Fibroblast of lung (primary cell): ENCODE data around the gene ADAM15. TPM values are rescaled to one million over a fixed set of nuclear protein-coding genes. Genes with fewer than 3 reads are reported as not detected.

Experiments used
- DNase-seq, 2 donors: peaks; one replicate each; pipeline versions ENCODE4 v3.0.0 to v3.0.0-alpha.2; 2010; ENCODE audit warnings: low read depth in 2 of 2
- H2AFZ ChIP-seq: 2 replicates; pipeline ENCODE4 v1.5.1; 2012; ENCODE audit warnings: low read length, control low read depth, inconsistent platforms
- H3K27ac ChIP-seq: 2 replicates; pipeline ENCODE4 v1.5.1; 2011; ENCODE audit warnings: low read length, control low read depth; ENCODE audit not compliant: insufficient read depth
- H3K27me3 ChIP-seq: 2 replicates; pipeline ENCODE4 v1.5.1; 2011; ENCODE audit warnings: mild to moderate bottlenecking, low read length; ENCODE audit not compliant: control insufficient read depth, insufficient read depth
- H3K36me3 ChIP-seq: 2 replicates; pipeline ENCODE4 v1.5.1; 2011; ENCODE audit warnings: low read length; ENCODE audit not compliant: control insufficient read depth, insufficient read depth
- H3K4me1 ChIP-seq: 2 replicates; pipeline ENCODE4 v1.5.1; 2011; ENCODE audit warnings: low read length; ENCODE audit not compliant: control insufficient read depth, insufficient read depth; ENCODE audit errors: extremely low read depth
- H3K4me2 ChIP-seq: 2 replicates; pipeline ENCODE4 v1.5.1; 2011; ENCODE audit warnings: low read length, control low read depth; ENCODE audit not compliant: insufficient read depth; ENCODE audit errors: extremely low read depth
- H3K4me3 ChIP-seq, 4 experiments: fragments of 200-600 bp in 1 of 4; sonication (generic) in 1 of 4; replicated peaks in 1 of 4; 2 replicates each; pipeline ENCODE4 v1.5.1; 2011 to 2016; ENCODE audit warnings: low read length in 4 of 4, low read depth in 3 of 4, mild to moderate bottlenecking in 3 of 4, control low read depth in 2 of 4, inconsistent platforms in 1 of 4, mixed read lengths in 1 of 4; ENCODE audit not compliant: insufficient read depth in 1 of 4; ENCODE audit errors: control extremely low read depth in 1 of 4
- H3K79me2 ChIP-seq: 2 replicates; pipeline ENCODE4 v1.5.1; 2012; ENCODE audit warnings: mild to moderate bottlenecking, low read length, inconsistent platforms; ENCODE audit not compliant: control insufficient read depth, insufficient read depth
- H3K9ac ChIP-seq: 2 replicates; pipeline ENCODE4 v1.5.1; 2011; ENCODE audit warnings: mild to moderate bottlenecking, low read length, control low read depth; ENCODE audit not compliant: insufficient read depth
- H3K9me3 ChIP-seq: 2 replicates; pipeline ENCODE4 v1.5.1; 2012; ENCODE audit warnings: low read depth, low read length; ENCODE audit not compliant: control insufficient read depth, insufficient read depth
- H4K20me1 ChIP-seq: 2 replicates; pipeline ENCODE4 v1.5.1; 2011; ENCODE audit warnings: low read length; ENCODE audit not compliant: control insufficient read depth, insufficient read depth; ENCODE audit errors: extremely low read depth
- EZH2 ChIP-seq: IDR thresholded peaks from 2 replicates; pipeline ENCODE4 v1.5.1; 2012; ENCODE audit warnings: low read length, control low read depth, mild to moderate bottlenecking; ENCODE audit errors: missing control alignments
- polyA plus RNA-seq, 2 donors: library from polyadenylated mRNA; depleted of rRNA in 1 of 2; stranded (reverse) in 1 of 2; unstranded in 1 of 2; fragments of >200 nt; gene quantifications; 2 replicates each; pipeline ENCODE4 v1.2.1, GENCODE V29; 2011 to 2012; ENCODE audit warnings: missing spikeins in 1 of 2
- total RNA-seq: library from RNA; depleted of rRNA; stranded (reverse); fragments of >200 nt; gene quantifications from 2 replicates; pipeline ENCODE4 v1.2.1, GENCODE V29; 2014
- TF ChIP-seq, protein P1 (sequence below), 2 donors: IDR thresholded peaks in 1 of 2; conservative IDR thresholded peaks in 1 of 2; 1 replicate in 1 of 2; 2 replicates in 1 of 2; pipeline ENCODE4 v1.5.1; 2011 to 2012; ENCODE audit warnings: low read length in 2 of 2, control low read depth in 1 of 2, inconsistent platforms in 1 of 2, low read depth in 1 of 2, mild to moderate bottlenecking in 1 of 2

Gene ADAM15
- total and polyA plus RNA-seq, 2 donors (not counting 1 experiment from before 2014, with no cell fraction given) = 19.5 to 58.5 TPM

DNA sequence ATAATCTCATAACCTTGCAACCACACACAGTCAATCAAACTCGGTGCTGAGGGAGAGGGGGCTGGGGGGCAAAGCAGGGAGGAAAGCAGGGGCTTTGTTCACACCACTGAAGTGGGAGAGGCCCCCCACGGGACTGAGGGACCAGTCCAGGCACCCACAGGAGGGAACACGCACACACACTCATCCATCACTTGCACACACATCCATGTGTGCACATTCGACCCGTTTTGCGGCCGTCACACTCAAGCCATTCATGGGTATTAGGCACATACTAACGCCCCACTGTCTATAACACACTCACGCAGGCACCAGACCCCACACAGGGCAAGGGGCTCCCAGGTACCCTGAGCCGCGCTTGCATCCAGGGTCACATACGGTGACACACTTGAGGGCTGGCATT, 41.5 kb downstream of the ADAM15 start:
- no peak overlapping the region for H3K4me2 ChIP-seq
- no peaks in the 10 kb centered on the region for H3K4me1 ChIP-seq
- no peak overlapping the region for H2AFZ ChIP-seq
- H3K4me3 ChIP-seq = no peak overlapping the region
- DNase-seq = no peak
- H3K9ac ChIP-seq = no peak overlapping the region
- TF ChIP-seq EZH2 = no peak
- TF ChIP-seq, protein P1, sequence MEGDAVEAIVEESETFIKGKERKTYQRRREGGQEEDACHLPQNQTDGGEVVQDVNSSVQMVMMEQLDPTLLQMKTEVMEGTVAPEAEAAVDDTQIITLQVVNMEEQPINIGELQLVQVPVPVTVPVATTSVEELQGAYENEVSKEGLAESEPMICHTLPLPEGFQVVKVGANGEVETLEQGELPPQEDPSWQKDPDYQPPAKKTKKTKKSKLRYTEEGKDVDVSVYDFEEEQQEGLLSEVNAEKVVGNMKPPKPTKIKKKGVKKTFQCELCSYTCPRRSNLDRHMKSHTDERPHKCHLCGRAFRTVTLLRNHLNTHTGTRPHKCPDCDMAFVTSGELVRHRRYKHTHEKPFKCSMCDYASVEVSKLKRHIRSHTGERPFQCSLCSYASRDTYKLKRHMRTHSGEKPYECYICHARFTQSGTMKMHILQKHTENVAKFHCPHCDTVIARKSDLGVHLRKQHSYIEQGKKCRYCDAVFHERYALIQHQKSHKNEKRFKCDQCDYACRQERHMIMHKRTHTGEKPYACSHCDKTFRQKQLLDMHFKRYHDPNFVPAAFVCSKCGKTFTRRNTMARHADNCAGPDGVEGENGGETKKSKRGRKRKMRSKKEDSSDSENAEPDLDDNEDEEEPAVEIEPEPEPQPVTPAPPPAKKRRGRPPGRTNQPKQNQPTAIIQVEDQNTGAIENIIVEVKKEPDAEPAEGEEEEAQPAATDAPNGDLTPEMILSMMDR (conservative IDR thresholded peaks at IDR 0.05 in 1 of 2, IDR thresholded peaks at IDR 0.05 in 1 of 2; ENCODE audit: low read depth in 1 of 2, low read length in 2 of 2) = no peak
- peaks cover 11% of the 10 kb centered on the region for H3K27me3 ChIP-seq
- H3K36me3 ChIP-seq = no peaks in the 10 kb centered on the region
- peaks cover 1% of the 10 kb centered on the region for H4K20me1 ChIP-seq
- no peak overlapping the region for H3K27ac ChIP-seq
- H3K9me3 ChIP-seq = no peaks in the 10 kb centered on the region
- H3K79me2 ChIP-seq = no peaks in the 10 kb centered on the region

DNA sequence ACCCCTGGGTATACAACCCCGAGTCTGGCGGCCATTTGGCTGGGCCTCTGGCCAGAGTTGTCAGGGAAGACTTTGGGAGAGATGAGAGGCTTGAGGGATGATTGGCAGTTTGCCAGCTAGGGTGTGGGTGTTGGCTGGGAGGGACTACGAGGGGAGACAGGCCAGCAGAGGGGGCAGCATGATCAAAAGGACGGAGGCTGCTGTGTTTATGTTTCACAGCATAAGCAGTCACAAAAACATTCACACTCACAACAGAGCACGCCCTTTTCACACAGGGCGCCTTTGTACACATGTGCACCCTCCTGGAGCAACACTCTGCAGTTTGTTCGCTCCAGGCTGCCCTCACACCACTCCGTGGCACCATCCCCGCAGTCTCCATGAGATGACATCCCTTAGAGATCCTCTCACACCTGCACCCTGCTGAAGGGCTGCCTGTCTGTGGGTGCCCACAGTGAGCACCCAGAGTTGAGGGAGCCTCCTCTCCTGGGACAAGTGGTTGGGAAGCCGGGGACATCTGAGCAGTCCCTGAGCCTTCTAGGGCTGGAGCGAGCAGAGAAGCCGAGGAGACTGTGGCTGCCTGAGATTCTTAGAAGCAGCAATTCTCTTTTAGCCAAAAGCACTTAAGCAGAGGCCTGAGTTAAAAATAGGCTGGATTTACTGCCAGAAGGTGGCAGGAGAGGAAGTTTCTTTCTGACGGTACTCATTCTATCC, 43.0 kb downstream of the ADAM15 start:
- Histone ChIP-seq H3K9me3 (no peaks in the 10 kb centered on the region), H3K9ac (no peak overlapping the region), H3K4me1 (no peaks in the 10 kb centered on the region), H3K36me3 (no peaks in the 10 kb centered on the region), H2AFZ (no peak overlapping the region), H3K4me2 (no peak overlapping the region), H3K27ac (no peak overlapping the region), H4K20me1 (peaks cover 1% of the 10 kb centered on the region), H3K4me3 (no peak overlapping the region), H3K79me2 (no peaks in the 10 kb centered on the region), H3K27me3 (peaks cover 11% of the 10 kb centered on the region)
- no peak for TF ChIP-seq EZH2
- TF ChIP-seq, protein P1 (conservative IDR thresholded peaks at IDR 0.05 in 1 of 2, IDR thresholded peaks at IDR 0.05 in 1 of 2; ENCODE audit: low read depth in 1 of 2, low read length in 2 of 2) = peak; percentile 23 to 55
- peak; percentile 45 to 66 for DNase-seq

DNA sequence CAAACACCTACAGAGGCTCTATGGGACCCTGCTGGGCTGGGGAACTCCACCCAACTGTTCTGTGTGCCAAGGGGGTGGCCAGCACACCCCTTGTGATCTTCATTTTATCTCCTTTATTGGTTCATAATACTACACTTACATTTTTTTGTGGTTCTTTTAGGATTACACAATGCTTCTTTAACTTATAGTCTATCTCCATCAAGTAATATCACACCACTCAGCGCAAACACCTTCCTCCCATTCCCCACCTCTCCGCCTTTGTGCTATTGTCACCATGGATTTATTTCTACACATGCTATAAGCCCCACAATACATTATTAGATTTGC, 43.5 kb downstream of the ADAM15 start:
- Histone ChIP-seq H3K4me1 (no peaks in the 10 kb centered on the region), H3K9ac (no peak overlapping the region), H3K79me2 (no peaks in the 10 kb centered on the region), H3K4me2 (no peak overlapping the region), H3K4me3 (no peak overlapping the region), H3K9me3 (no peaks in the 10 kb centered on the region), H3K27ac (no peak overlapping the region), H4K20me1 (peaks cover 1% of the 10 kb centered on the region), H3K27me3 (peaks cover 11% of the 10 kb centered on the region), H3K36me3 (no peaks in the 10 kb centered on the region), H2AFZ (no peak overlapping the region)
- DNase-seq = no peak
- no peak for TF ChIP-seq EZH2
- TF ChIP-seq, protein P1 (conservative IDR thresholded peaks at IDR 0.05 in 1 of 2, IDR thresholded peaks at IDR 0.05 in 1 of 2; ENCODE audit: low read depth in 1 of 2, low read length in 2 of 2) = no peak
